ENCODE results near the gene SLC51B.

DNA sequence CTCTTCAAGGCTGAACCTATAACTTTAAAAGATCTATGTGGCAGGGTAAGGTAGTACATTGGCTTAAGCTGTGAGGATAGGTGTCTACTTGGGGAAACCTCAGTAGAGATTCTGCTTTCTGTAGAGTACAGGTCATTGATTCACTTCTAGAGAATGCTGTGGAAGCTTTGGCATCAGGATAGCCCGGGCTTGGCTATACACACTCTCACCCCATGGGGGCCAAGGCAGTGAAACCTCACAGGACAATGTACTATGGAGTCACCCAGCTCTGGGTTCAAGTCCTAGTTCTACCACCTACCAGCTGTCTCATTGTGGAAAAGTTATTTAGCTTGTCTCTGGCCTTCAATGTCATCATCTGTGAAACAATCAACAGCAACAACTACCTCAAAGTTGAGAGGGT lies 24.8 kb upstream of the SLC51B start:
- TF ChIP-seq TAF1 (IDR thresholded peaks at IDR 0.05; ENCODE audit: borderline replicate concordance, insufficient read depth, low read length) (no peak), POLR2AphosphoS5 (IDR thresholded peaks at IDR 0.05; ENCODE audit: low read depth, low read length) (no peak)
